ENCODE data around the gene SLC45A2.

SLC45A2 gene

GRCh38 chr5:34005681-34006080 lies 21.2 kb upstream of the SLC45A2 start:
- DNase-seq: no peak

- DNase-seq: no peak
Observed at GRCh38 chr5:34005211-34005610, 20.7 kb upstream of the SLC45A2 start.

GRCh38 chr5:34003941-34004340 lies 19.4 kb upstream of the SLC45A2 start:
- no peak for DNase-seq

GRCh38 chr5:34002629-34003328 lies 18.3 kb upstream of the SLC45A2 start:
- no peak for DNase-seq

GRCh38 chr5:34001241-34001841 lies 16.8 kb upstream of the SLC45A2 start:
- no peak for DNase-seq

GRCh38 chr5:33999978-34000377 lies 15.5 kb upstream of the SLC45A2 start:
- DNase-seq: no peak

GRCh38 chr5:33997331-33997983 lies 13.0 kb upstream of the SLC45A2 start:
- no peak for DNase-seq

- no peak for DNase-seq
Observed at GRCh38 chr5:33995865-33996264, 11.4 kb upstream of the SLC45A2 start.

GRCh38 chr5:33994845-33995244 lies 10.4 kb upstream of the SLC45A2 start:
- DNase-seq: no peak

- DNase-seq: no peak
Observed at GRCh38 chr5:33992864-33993263, 8.4 kb upstream of the SLC45A2 start.

- no peak for DNase-seq
Observed at GRCh38 chr5:33985447-33985846, 954 bp upstream of the SLC45A2 start.

GRCh38 chr5:33984178-33984577 lies 315 bp downstream of the SLC45A2 start:
- no peak for DNase-seq

- no peak for DNase-seq
Observed at GRCh38 chr5:33981408-33982162, 2.9 kb downstream of the SLC45A2 start.

GRCh38 chr5:33980030-33980429 lies 4.5 kb downstream of the SLC45A2 start:
- no peak for DNase-seq

GRCh38 chr5:33978306-33978705 lies 6.2 kb downstream of the SLC45A2 start:
- DNase-seq: no peak

- DNase-seq: no peak
Observed at GRCh38 chr5:33976307-33976706, 8.2 kb downstream of the SLC45A2 start.

- no peak for DNase-seq
Observed at GRCh38 chr5:33975852-33976251, 8.6 kb downstream of the SLC45A2 start.

GRCh38 chr5:33973271-33973670 lies 11.2 kb downstream of the SLC45A2 start:
- DNase-seq: no peak

GRCh38 chr5:33969572-33970452 lies 14.7 kb downstream of the SLC45A2 start:
- no peak for DNase-seq

GRCh38 chr5:33968211-33969005 lies 16.1 kb downstream of the SLC45A2 start:
- no peak for DNase-seq

- DNase-seq: no peak
Observed at GRCh38 chr5:33966805-33967204, 17.7 kb downstream of the SLC45A2 start.

Data from activated gamma-delta T cell (primary cell).